ENCODE data around the gene IZUMO1R. TPM values are rescaled to one million over a fixed set of nuclear protein-coding genes. Genes with fewer than 3 reads are reported as not detected.

The IZUMO1R gene
- total and polyA plus RNA-seq, 2 of the 8 experiments (the other 6 are each of a cell fraction or from before 2014, with no cell fraction given), result not detected

- H3K18ac ChIP-seq (ENCODE audit: extremely low read depth, low read length), result no peak overlapping the region
- no peak overlapping the region for H3K4me3 ChIP-seq (ENCODE audit: extremely low read depth in 1 of 4, insufficient read depth in 2 of 4, low read depth in 3 of 4, low read length in 4 of 4)
- DNase-seq (ENCODE audit: low read depth in 1 of 2, low spot score in 2 of 2) (no peak), FAIRE-seq (no peak)
- no peak overlapping the region for H2BK5ac ChIP-seq (ENCODE audit: low read depth, low read length)
- H3K79me2 ChIP-seq (ENCODE audit: control insufficient read depth in 1 of 2, insufficient read depth in 2 of 2, low read length in 2 of 2), result no peaks in the 10 kb centered on the region
- 89% methylated on average over 1 of the region's 1 CpG; no CpG with 5 or more reads in 1 of the 2 experiments for WGBS, 2 experiments (ENCODE audit: extremely low coverage in 1 of 2, insufficient coverage in 1 of 2, insufficient read length in 1 of 2, insufficient replicate concordance in 2 of 2, low coverage in 1 of 2, low lambda C conversion rate in 2 of 2, missing lambda C conversion rate in 1 of 2)
- H4K5ac ChIP-seq (ENCODE audit: insufficient read length, low read depth, low read length), result no peak overlapping the region
- H3K4ac ChIP-seq (replicated peaks; ENCODE audit: insufficient read length, low read depth, low read length), result no peak overlapping the region
- H2BK15ac ChIP-seq (ENCODE audit: low read length), result no peak overlapping the region
- H2BK120ac ChIP-seq (replicated peaks; ENCODE audit: low read depth, low read length), result no peak overlapping the region
- H3K79me1 ChIP-seq (ENCODE audit: low read depth, low read length), result no peaks in the 10 kb centered on the region
- no peaks in the 10 kb centered on the region for H4K20me1 ChIP-seq (replicated peaks in 1 of 2; ENCODE audit: control insufficient read depth in 1 of 2, insufficient read depth in 2 of 2, low read length in 2 of 2)
- no peak overlapping the region for H4K8ac ChIP-seq (ENCODE audit: extremely low read depth, insufficient read depth, low read length)
- no peaks in the 10 kb centered on the region for H3K23me2 ChIP-seq (ENCODE audit: low read depth, low read length)
- no peak overlapping the region for H3K4me2 ChIP-seq (ENCODE audit: insufficient read depth in 1 of 2, low read depth in 2 of 2, low read length in 2 of 2)
- H2BK20ac ChIP-seq (ENCODE audit: low read length), result no peak overlapping the region
- no peak overlapping the region for H4K91ac ChIP-seq (replicated peaks; ENCODE audit: insufficient read length, low read length)
- no peak overlapping the region for H3K56ac ChIP-seq (replicated peaks; ENCODE audit: insufficient read length, low read depth, low read length)
- POLR2A ChIA-PET (ENCODE audit: partially characterized antibody), result no interaction called here
- no peak overlapping the region for H2AFZ ChIP-seq (ENCODE audit: low read length)
- H3K9ac ChIP-seq (replicated peaks in 1 of 4; ENCODE audit: extremely low read depth in 1 of 4, low read depth in 3 of 4, low read length in 3 of 4), result no peak overlapping the region
- CTCF ChIA-PET (ENCODE audit: partially characterized antibody), result interaction anchor here (1.1 kb wide), 1 partner anchor 74 kb away, joined by 5 read pairs; no protein-coding TSS in a partner anchor
- H2BK12ac ChIP-seq (ENCODE audit: low read depth, low read length), result no peak overlapping the region
- no peaks in the 10 kb centered on the region for H3K4me1 ChIP-seq (replicated peaks in 1 of 4; ENCODE audit: control insufficient read depth in 3 of 4, insufficient read depth in 4 of 4, low read length in 3 of 4)
- H3K9me3 ChIP-seq (ENCODE audit: insufficient read depth in 2 of 2, low read depth in 1 of 2, low read length in 1 of 2), result peaks cover 8 to 14% of the 10 kb centered on the region in 2 experiments; a peak in 2 of 4 replicates
- no peaks in the 10 kb centered on the region for H3K27me3 ChIP-seq (replicated peaks in 1 of 4; ENCODE audit: control insufficient read depth in 3 of 4, extremely low read depth in 1 of 4, insufficient read depth in 3 of 4, low read length in 3 of 4)
- no peak overlapping the region for H2AK5ac ChIP-seq (ENCODE audit: low read depth, low read length)
- no peak overlapping the region for H3K23ac ChIP-seq (ENCODE audit: insufficient read length)
- no peaks in the 10 kb centered on the region for H3K36me3 ChIP-seq (ENCODE audit: control insufficient read depth in 2 of 4, insufficient read depth in 4 of 4, low read length in 3 of 4)
- H3K27ac ChIP-seq (ENCODE audit: low read depth, low read length), result no peak overlapping the region
- no peak overlapping the region for H3K14ac ChIP-seq (ENCODE audit: insufficient read length)
- no peak for TF ChIP-seq RXRA (IDR thresholded peaks at IDR 0.05; ENCODE audit: insufficient read depth, low read depth, low read length)
- TF ChIP-seq TBP (IDR thresholded peaks at IDR 0.05; ENCODE audit: low read depth, low read length), result no peak
- TF ChIP-seq SIX5 (IDR thresholded peaks at IDR 0.05; ENCODE audit: low read depth, low read length), result no peak
- no peak for TF ChIP-seq RAD21 (IDR thresholded peaks at IDR 0.05 in 1 of 2, conservative IDR thresholded peaks at IDR 0.05 in 1 of 2; ENCODE audit: low read depth in 2 of 2, low read length in 2 of 2)
- no peak for TF ChIP-seq HDAC2 (IDR thresholded peaks at IDR 0.05; ENCODE audit: borderline replicate concordance in 1 of 2, low read depth in 2 of 2, low read length in 2 of 2)
- no peak for TF ChIP-seq ZNF274 (IDR thresholded peaks at IDR 0.05; ENCODE audit: borderline replicate concordance, extremely low read depth, low read length)
- TF ChIP-seq PHF8 (conservative IDR thresholded peaks at IDR 0.05; ENCODE audit: low read depth, low read length), result no peak
- no peak for TF ChIP-seq SP1 (IDR thresholded peaks at IDR 0.05; ENCODE audit: low read depth, low read length)
- TF ChIP-seq FOSL1 (IDR thresholded peaks at IDR 0.05; ENCODE audit: insufficient read depth, low read depth, low read length), result no peak
- TF ChIP-seq RFX5 (IDR thresholded peaks at IDR 0.05; ENCODE audit: borderline replicate concordance, low read depth, low read length), result no peak
- TF ChIP-seq BCL11A (IDR thresholded peaks at IDR 0.05; ENCODE audit: low read depth in 2 of 2, low read length in 2 of 2), result no peak
- no peak for TF ChIP-seq NANOG (IDR thresholded peaks at IDR 0.05; ENCODE audit: insufficient read depth, low read depth, low read length, poor library complexity, severe bottlenecking)
These were observed 39.1 kb downstream of the IZUMO1R start for GRCh38 chr11:94343495-94343894.

All from H1 (cell line).